WTC11 (cell line): ENCODE measurements around the gene EYS. TPM values are rescaled to one million over a fixed set of nuclear protein-coding genes. Genes with fewer than 3 reads are reported as not detected.

ENCODE experiments used
- ATAC-seq: fragments of 200-7000 bp; cut with Tn5 transposase; 2 replicates; pipeline ENCODE4 v1.10.0; 2021; ENCODE audit warnings: mild to moderate bottlenecking, moderate library complexity
- CTCF ChIA-PET: fragments of 300-600 bp; sonication (Branson Sonifier 250); formaldehyde crosslinking; loops from one replicate; lab custom pipeline; 2021; ENCODE audit warnings: antibody characterized with exemption; lab: Charles Lee
- POLR2A ChIA-PET: fragments of 350-600 bp; sonication (Branson Sonifier 250); formaldehyde crosslinking; loops from one replicate; lab custom pipeline; 2021; ENCODE audit warnings: antibody characterized with exemption; lab: Charles Lee
- DNase-seq: peaks from one replicate; pipeline ENCODE4 v3.0.0; 2021; ENCODE audit warnings: low spot score
- H3K27ac Mint-ChIP-seq: 2 replicates; pipeline ENCODE4 v1.8.0; 2021; ENCODE audit warnings: mixed read lengths
- H3K27me3 Mint-ChIP-seq: 2 replicates; pipeline ENCODE4 v1.8.0; 2021; ENCODE audit warnings: low read depth, mild to moderate bottlenecking, moderate library complexity, mixed read lengths
- H3K36me3 Mint-ChIP-seq: 2 replicates; pipeline ENCODE4 v1.8.0; 2021; ENCODE audit warnings: mixed read lengths
- H3K4me1 Mint-ChIP-seq: 2 replicates; pipeline ENCODE4 v1.8.0; 2022; ENCODE audit warnings: mixed read lengths
- H3K4me3 Mint-ChIP-seq: 2 replicates; pipeline ENCODE4 v1.8.0; 2021; ENCODE audit warnings: mild to moderate bottlenecking, moderate library complexity, mixed read lengths
- H3K9me3 Mint-ChIP-seq: 2 replicates; pipeline ENCODE4 v1.8.0; 2021; ENCODE audit warnings: mixed read lengths
- ATF1 ChIP-seq: sonication (generic); formaldehyde crosslinking; IDR thresholded peaks from 2 replicates; pipeline ENCODE4 v1.8.1; 2023; ENCODE audit warnings: mild to moderate bottlenecking, moderate library complexity, missing genetic modification reagents
- ATF2 ChIP-seq: sonication (generic); formaldehyde crosslinking; IDR thresholded peaks from 2 replicates; pipeline ENCODE4 v1.8.1; 2022; ENCODE audit warnings: low read depth, missing genetic modification reagents, borderline replicate concordance
- CREM ChIP-seq: sonication (generic); formaldehyde crosslinking; IDR thresholded peaks from 2 replicates; pipeline ENCODE4 v1.8.1; 2022; ENCODE audit warnings: mild to moderate bottlenecking, missing genetic modification reagents, moderate library complexity
- E2F5 ChIP-seq: sonication (generic); formaldehyde crosslinking; IDR thresholded peaks from 2 replicates; pipeline ENCODE4 v1.8.1; 2022; ENCODE audit warnings: mild to moderate bottlenecking, moderate library complexity, missing genetic modification reagents
- ERG ChIP-seq: fragments of 250-450 bp; sonication (Bioruptor Pico); IDR thresholded peaks from 2 replicates; pipeline ENCODE4 v1.8.0; 2021; ENCODE audit warnings: mild to moderate bottlenecking
- ETV6 ChIP-seq: sonication (generic); formaldehyde crosslinking; IDR thresholded peaks from 2 replicates; pipeline ENCODE4 v1.8.1; 2022; ENCODE audit warnings: mild to moderate bottlenecking, missing genetic modification reagents
- FOXK1 ChIP-seq: sonication (generic); formaldehyde crosslinking; IDR thresholded peaks from 2 replicates; pipeline ENCODE4 v1.8.0; 2022; ENCODE audit warnings: mild to moderate bottlenecking, moderate library complexity, missing genetic modification reagents
- FOXP4 ChIP-seq: sonication (generic); formaldehyde crosslinking; IDR thresholded peaks from 2 replicates; pipeline ENCODE4 v1.8.0; 2022; ENCODE audit warnings: mild to moderate bottlenecking, missing genetic modification reagents
- GRHL2 ChIP-seq: fragments of 250-450 bp; sonication (Bioruptor Pico); IDR thresholded peaks from 2 replicates; pipeline ENCODE4 v1.8.0; 2022; ENCODE audit warnings: mild to moderate bottlenecking, moderate library complexity; ENCODE audit not compliant: insufficient replicate concordance, severe bottlenecking
- GTF2I ChIP-seq: fragments of 250-450 bp; sonication (Bioruptor Pico); conservative IDR thresholded peaks from 2 replicates; pipeline ENCODE4 v1.4.0; 2021; ENCODE audit warnings: mild to moderate bottlenecking
- JAZF1 ChIP-seq: fragments of 250-450 bp; sonication (Bioruptor Pico); IDR thresholded peaks from 2 replicates; pipeline ENCODE4 v1.9.0; 2021; ENCODE audit warnings: moderate library complexity, mild to moderate bottlenecking, inconsistent platforms
- NR2C2 ChIP-seq: sonication (generic); formaldehyde crosslinking; IDR thresholded peaks from 2 replicates; pipeline ENCODE4 v1.8.0; 2022; ENCODE audit warnings: mild to moderate bottlenecking, missing genetic modification reagents
- PRRX2 ChIP-seq: fragments of 250-450 bp; sonication (Bioruptor Pico); IDR thresholded peaks from 2 replicates; pipeline ENCODE4 v1.8.0; 2021; ENCODE audit warnings: mild to moderate bottlenecking
- USF1 ChIP-seq: sonication (generic); formaldehyde crosslinking; IDR thresholded peaks from 2 replicates; pipeline ENCODE4 v1.8.0; 2022; ENCODE audit warnings: mild to moderate bottlenecking, missing genetic modification reagents
- ZBTB21 ChIP-seq: sonication (generic); formaldehyde crosslinking; IDR thresholded peaks from 2 replicates; pipeline ENCODE4 v1.8.1; 2023; ENCODE audit warnings: mild to moderate bottlenecking, missing genetic modification reagents, borderline replicate concordance
- ZBTB43 ChIP-seq: sonication (generic); formaldehyde crosslinking; IDR thresholded peaks from 2 replicates; pipeline ENCODE4 v1.8.1; 2023; ENCODE audit warnings: mild to moderate bottlenecking, missing genetic modification reagents
- ZNF281 ChIP-seq: sonication (generic); formaldehyde crosslinking; IDR thresholded peaks from 2 replicates; pipeline ENCODE4 v1.8.0; 2023; ENCODE audit warnings: mild to moderate bottlenecking, missing genetic modification reagents
- total RNA-seq: library from RNA; stranded (reverse); gene quantifications from 3 replicates; pipeline ENCODE4 v1.2.3, GENCODE V29; 2021

The EYS gene
- total RNA-seq, 1 experiment from 2014 or later: not detected

- no peak for TF ChIP-seq E2F5 (CRISPR knock-in tag)
Measured at GRCh38 chr6:65707126-65707826, at the start of gene EYS (continued).

- Mint-ChIP-seq H3K27ac (no peak overlapping the region), H3K4me1 (no peaks in the 10 kb centered on the region), H3K9me3 (peaks cover 74% of the 10 kb centered on the region), H3K27me3 (0 out of 2 replicates have a peak, but pooled peaks cover 4% of the 10 kb centered on the region), H3K4me3 (no peak overlapping the region), H3K36me3 (peaks cover 47% of the 10 kb centered on the region)
- TF ChIP-seq FOXK1: no peak
- TF ChIP-seq ETV6 (CRISPR knock-in tag): no peak
- TF ChIP-seq PRRX2: no peak
- no peak for TF ChIP-seq GRHL2 (CRISPR knock-in tag)
- TF ChIP-seq ERG (CRISPR knock-in tag): no peak
- no peak for TF ChIP-seq ZNF281
- TF ChIP-seq FOXP4 (CRISPR knock-in tag): no peak
- no peak for TF ChIP-seq ATF1 (CRISPR knock-in tag)
- TF ChIP-seq GTF2I (CRISPR knock-in tag): no peak
- TF ChIP-seq USF1 (CRISPR knock-in tag): no peak
- no peak for TF ChIP-seq JAZF1 (CRISPR knock-in tag)
- no peak for TF ChIP-seq NR2C2
- TF ChIP-seq ZBTB43 (CRISPR knock-in tag): no peak
- no peak for TF ChIP-seq ATF2 (CRISPR knock-in tag)
- no peak for TF ChIP-seq CREM
- no peak for TF ChIP-seq ZBTB21
- POLR2A ChIA-PET: no interaction called here
- ATAC-seq: no peak
- no peak for DNase-seq
- CTCF ChIA-PET: no interaction called here
Measured at GRCh38 chr6:65746302-65746701, 39.3 kb upstream of the EYS start.
